T47D (cell line): ENCODE results near the gene RPAIN.

Source experiments
- DNase-seq, 2 experiments: peaks; one replicate each; pipeline versions ENCODE4 v3.0.0 to v3.0.0-alpha.2; 2011 to 2012; ENCODE audit warnings: low read depth in 1 of 2, low spot score in 1 of 2
- JUND ChIP-seq: IDR thresholded peaks from 2 replicates; pipeline ENCODE4 v1.6.1; 2012; ENCODE audit warnings: low read depth
- in situ Hi-C: cut with HindIII; loops from 2 replicates; pipeline ENCODE4 v1.10.0; 2016; ENCODE audit warnings: low sequenced_read_pairs, low pct_unique_long_range_greater_than_20kb

Gene RPAIN

DNA sequence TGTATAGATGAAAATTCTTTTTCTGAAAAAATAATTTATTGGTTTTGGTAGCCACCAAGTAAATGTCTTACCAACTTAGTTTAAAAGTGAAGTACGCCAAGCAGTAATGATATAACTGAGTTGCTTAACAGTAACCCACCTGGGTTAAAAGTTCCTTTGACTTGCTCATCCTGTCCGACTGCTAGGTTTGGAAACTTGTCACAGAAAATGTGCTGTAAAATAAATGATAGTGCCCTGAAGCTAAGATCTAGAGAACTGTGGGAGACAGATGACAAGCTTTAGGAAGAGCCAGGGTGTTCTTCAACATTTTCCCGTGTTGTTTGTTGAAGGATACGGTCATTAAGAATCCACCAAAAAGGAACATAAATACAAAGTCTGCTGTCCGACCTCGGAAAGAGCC, 61.0 kb downstream of the RPAIN start:
- DNase-seq: no peak
- no peak for TF ChIP-seq JUND
- in situ Hi-C loops: no loop called here

DNA sequence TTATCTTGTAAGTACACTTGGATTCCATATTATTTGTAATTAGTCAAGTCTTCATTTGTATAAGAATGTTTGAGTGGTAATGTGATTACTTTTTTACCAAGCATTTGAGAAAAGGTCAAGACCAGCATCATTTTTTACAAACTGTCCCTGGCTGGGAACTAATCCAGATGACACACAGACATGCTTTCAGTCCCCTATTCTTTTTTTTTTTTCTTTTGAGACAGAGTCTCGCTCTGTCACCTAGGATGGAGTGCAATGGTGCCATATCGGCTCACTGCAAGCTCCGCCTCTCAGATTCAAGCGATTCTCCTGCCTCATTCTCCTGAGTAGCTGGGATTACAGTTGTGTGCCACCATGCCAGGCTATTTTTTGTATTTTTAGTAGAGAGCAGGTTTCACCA, 61.5 kb downstream of the RPAIN start:
- DNase-seq: no peak
- TF ChIP-seq JUND: no peak
- in situ Hi-C loops: no loop called here
